ENCODE data around the gene DAAM1.

Gene DAAM1

GRCh38 chr14:59362513-59362912 lies 174.0 kb downstream of the DAAM1 start:
- no peak for DNase-seq
- H3K36me3 ChIP-seq (ENCODE audit: control insufficient read depth, insufficient read depth, low read length), result no peaks in the 10 kb centered on the region
- H3K27ac ChIP-seq (ENCODE audit: insufficient read depth, low read length, poor library complexity, severe bottlenecking), result no peak overlapping the region
- no peaks in the 10 kb centered on the region for H3K4me1 ChIP-seq (ENCODE audit: control insufficient read depth, insufficient read depth, low read length, poor library complexity, severe bottlenecking)
- H3K27me3 ChIP-seq (replicated peaks; ENCODE audit: control insufficient read depth, insufficient read depth, low read length, poor library complexity, severe bottlenecking), result no peaks in the 10 kb centered on the region
- H3K9me3 ChIP-seq (ENCODE audit: control insufficient read depth, low read length), result no peaks in the 10 kb centered on the region
- no peak overlapping the region for H3K4me3 ChIP-seq (ENCODE audit: insufficient read depth, low read depth, low read length, poor library complexity, severe bottlenecking)

- Histone ChIP-seq H3K4me3 (ENCODE audit: insufficient read depth, low read depth, low read length, poor library complexity, severe bottlenecking) (no peak overlapping the region), H3K36me3 (ENCODE audit: control insufficient read depth, insufficient read depth, low read length) (no peaks in the 10 kb centered on the region), H3K9me3 (ENCODE audit: control insufficient read depth, low read length) (no peaks in the 10 kb centered on the region), H3K27me3 (replicated peaks; ENCODE audit: control insufficient read depth, insufficient read depth, low read length, poor library complexity, severe bottlenecking) (no peaks in the 10 kb centered on the region), H3K4me1 (ENCODE audit: control insufficient read depth, insufficient read depth, low read length, poor library complexity, severe bottlenecking) (no peaks in the 10 kb centered on the region), H3K27ac (ENCODE audit: insufficient read depth, low read length, poor library complexity, severe bottlenecking) (no peak overlapping the region)
- DNase-seq, result no peak
These were observed 175.2 kb downstream of the DAAM1 start for GRCh38 chr14:59363531-59364226.

- no peak for DNase-seq
- Histone ChIP-seq H3K27me3 (replicated peaks; ENCODE audit: control insufficient read depth, insufficient read depth, low read length, poor library complexity, severe bottlenecking) (no peaks in the 10 kb centered on the region), H3K36me3 (ENCODE audit: control insufficient read depth, insufficient read depth, low read length) (no peaks in the 10 kb centered on the region), H3K4me1 (ENCODE audit: control insufficient read depth, insufficient read depth, low read length, poor library complexity, severe bottlenecking) (no peaks in the 10 kb centered on the region), H3K9me3 (ENCODE audit: control insufficient read depth, low read length) (no peaks in the 10 kb centered on the region), H3K27ac (ENCODE audit: insufficient read depth, low read length, poor library complexity, severe bottlenecking) (no peak overlapping the region), H3K4me3 (ENCODE audit: insufficient read depth, low read depth, low read length, poor library complexity, severe bottlenecking) (no peak overlapping the region)
These were observed 181.8 kb downstream of the DAAM1 start for GRCh38 chr14:59370158-59370742.

- Histone ChIP-seq H3K27me3 (replicated peaks; ENCODE audit: control insufficient read depth, insufficient read depth, low read length, poor library complexity, severe bottlenecking) (no peaks in the 10 kb centered on the region), H3K36me3 (ENCODE audit: control insufficient read depth, insufficient read depth, low read length) (no peaks in the 10 kb centered on the region), H3K27ac (ENCODE audit: insufficient read depth, low read length, poor library complexity, severe bottlenecking) (no peak overlapping the region), H3K4me3 (ENCODE audit: insufficient read depth, low read depth, low read length, poor library complexity, severe bottlenecking) (no peak overlapping the region), H3K4me1 (ENCODE audit: control insufficient read depth, insufficient read depth, low read length, poor library complexity, severe bottlenecking) (no peaks in the 10 kb centered on the region), H3K9me3 (ENCODE audit: control insufficient read depth, low read length) (no peaks in the 10 kb centered on the region)
- DNase-seq, result no peak
These were observed 183.3 kb downstream of the DAAM1 start for GRCh38 chr14:59371771-59372170.

DNA sequence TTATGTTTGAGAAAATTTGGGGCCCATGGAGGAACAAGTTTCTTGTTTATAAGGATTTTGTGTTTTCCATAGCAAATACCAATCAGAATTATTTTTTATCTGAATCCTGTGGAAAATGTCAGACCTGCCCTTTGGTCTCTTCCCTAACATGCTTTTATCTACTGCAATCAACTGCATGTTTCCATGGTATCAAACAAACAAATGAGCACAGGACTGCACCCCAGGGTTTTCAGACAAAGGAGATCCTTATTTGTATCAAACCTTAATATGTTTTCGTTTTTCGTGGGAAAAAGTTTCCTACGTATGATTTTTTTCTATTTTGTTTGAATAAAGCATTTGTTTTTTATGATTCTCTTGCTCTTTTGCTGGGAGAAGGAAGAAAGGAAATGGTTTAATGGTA lies 185.6 kb downstream of the DAAM1 start:
- H3K27ac ChIP-seq (ENCODE audit: insufficient read depth, low read length, poor library complexity, severe bottlenecking), result no peak overlapping the region
- H3K27me3 ChIP-seq (replicated peaks; ENCODE audit: control insufficient read depth, insufficient read depth, low read length, poor library complexity, severe bottlenecking), result no peaks in the 10 kb centered on the region
- no peaks in the 10 kb centered on the region for H3K9me3 ChIP-seq (ENCODE audit: control insufficient read depth, low read length)
- no peak for DNase-seq
- no peak overlapping the region for H3K4me3 ChIP-seq (ENCODE audit: insufficient read depth, low read depth, low read length, poor library complexity, severe bottlenecking)
- H3K36me3 ChIP-seq (ENCODE audit: control insufficient read depth, insufficient read depth, low read length), result no peaks in the 10 kb centered on the region
- no peaks in the 10 kb centered on the region for H3K4me1 ChIP-seq (ENCODE audit: control insufficient read depth, insufficient read depth, low read length, poor library complexity, severe bottlenecking)

DNA sequence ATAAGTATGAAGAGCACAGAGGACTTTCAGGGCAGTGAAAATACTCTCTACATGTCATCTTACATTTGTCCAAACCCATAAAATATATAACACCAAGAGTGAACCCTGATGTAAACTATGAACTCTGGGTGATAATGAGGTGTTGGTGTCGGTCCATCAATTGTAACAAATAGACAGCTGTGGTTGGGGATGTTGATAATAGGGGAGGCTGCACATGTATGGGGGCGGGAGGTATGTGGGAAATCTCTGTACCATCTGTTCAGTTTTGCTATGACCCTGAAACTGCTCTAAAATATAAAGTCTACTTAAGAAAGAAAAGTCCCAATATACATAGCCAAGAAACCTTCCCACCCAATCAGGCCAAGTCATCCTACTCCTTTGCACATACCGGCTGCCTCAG lies 188.2 kb downstream of the DAAM1 start:
- H3K27ac ChIP-seq (ENCODE audit: insufficient read depth, low read length, poor library complexity, severe bottlenecking), result no peak overlapping the region
- no peaks in the 10 kb centered on the region for H3K27me3 ChIP-seq (replicated peaks; ENCODE audit: control insufficient read depth, insufficient read depth, low read length, poor library complexity, severe bottlenecking)
- H3K36me3 ChIP-seq (ENCODE audit: control insufficient read depth, insufficient read depth, low read length), result no peaks in the 10 kb centered on the region
- H3K4me1 ChIP-seq (ENCODE audit: control insufficient read depth, insufficient read depth, low read length, poor library complexity, severe bottlenecking), result no peaks in the 10 kb centered on the region
- DNase-seq, result no peak
- no peaks in the 10 kb centered on the region for H3K9me3 ChIP-seq (ENCODE audit: control insufficient read depth, low read length)
- H3K4me3 ChIP-seq (ENCODE audit: insufficient read depth, low read depth, low read length, poor library complexity, severe bottlenecking), result no peak overlapping the region

GRCh38 chr14:59377491-59377890 lies 189.0 kb downstream of the DAAM1 start:
- Histone ChIP-seq H3K9me3 (ENCODE audit: control insufficient read depth, low read length) (no peaks in the 10 kb centered on the region), H3K27ac (ENCODE audit: insufficient read depth, low read length, poor library complexity, severe bottlenecking) (no peak overlapping the region), H3K27me3 (replicated peaks; ENCODE audit: control insufficient read depth, insufficient read depth, low read length, poor library complexity, severe bottlenecking) (no peaks in the 10 kb centered on the region), H3K4me1 (ENCODE audit: control insufficient read depth, insufficient read depth, low read length, poor library complexity, severe bottlenecking) (no peaks in the 10 kb centered on the region), H3K36me3 (ENCODE audit: control insufficient read depth, insufficient read depth, low read length) (no peaks in the 10 kb centered on the region), H3K4me3 (ENCODE audit: insufficient read depth, low read depth, low read length, poor library complexity, severe bottlenecking) (no peak overlapping the region)
- no peak for DNase-seq

- H3K4me1 ChIP-seq (ENCODE audit: control insufficient read depth, insufficient read depth, low read length, poor library complexity, severe bottlenecking), result no peaks in the 10 kb centered on the region
- DNase-seq, result no peak
- no peaks in the 10 kb centered on the region for H3K27me3 ChIP-seq (replicated peaks; ENCODE audit: control insufficient read depth, insufficient read depth, low read length, poor library complexity, severe bottlenecking)
- H3K27ac ChIP-seq (ENCODE audit: insufficient read depth, low read length, poor library complexity, severe bottlenecking), result no peak overlapping the region
- H3K9me3 ChIP-seq (ENCODE audit: control insufficient read depth, low read length), result no peaks in the 10 kb centered on the region
- H3K4me3 ChIP-seq (ENCODE audit: insufficient read depth, low read depth, low read length, poor library complexity, severe bottlenecking), result no peak overlapping the region
- no peaks in the 10 kb centered on the region for H3K36me3 ChIP-seq (ENCODE audit: control insufficient read depth, insufficient read depth, low read length)
These were observed 189.6 kb downstream of the DAAM1 start for GRCh38 chr14:59377991-59378601.

- Histone ChIP-seq H3K4me1 (ENCODE audit: control insufficient read depth, insufficient read depth, low read length, poor library complexity, severe bottlenecking) (no peaks in the 10 kb centered on the region), H3K27me3 (replicated peaks; ENCODE audit: control insufficient read depth, insufficient read depth, low read length, poor library complexity, severe bottlenecking) (no peaks in the 10 kb centered on the region), H3K36me3 (ENCODE audit: control insufficient read depth, insufficient read depth, low read length) (no peaks in the 10 kb centered on the region), H3K4me3 (ENCODE audit: insufficient read depth, low read depth, low read length, poor library complexity, severe bottlenecking) (no peak overlapping the region), H3K27ac (ENCODE audit: insufficient read depth, low read length, poor library complexity, severe bottlenecking) (no peak overlapping the region), H3K9me3 (ENCODE audit: control insufficient read depth, low read length) (no peaks in the 10 kb centered on the region)
- no peak for DNase-seq
These were observed 201.5 kb downstream of the DAAM1 start for GRCh38 chr14:59389936-59390335.

DNA sequence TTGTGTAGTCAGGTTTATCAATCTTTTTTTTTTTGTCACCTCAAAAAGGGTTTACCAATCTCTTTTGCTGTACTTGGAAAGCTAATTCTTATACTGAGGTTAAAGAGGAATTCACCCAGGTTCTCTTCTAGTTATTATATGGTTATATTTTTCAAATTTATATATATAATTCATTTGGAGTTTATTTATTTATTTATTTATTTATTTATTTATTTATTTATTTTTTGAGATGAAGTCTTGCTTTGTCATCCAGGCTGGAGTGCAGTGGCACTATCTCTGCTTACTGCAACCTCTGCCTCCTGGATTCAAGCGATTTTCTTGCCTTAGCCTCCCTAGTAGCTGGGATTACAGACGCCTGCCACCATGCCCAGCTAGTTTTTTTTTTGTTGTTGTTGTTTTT lies 202.9 kb downstream of the DAAM1 start:
- H3K27me3 ChIP-seq (replicated peaks; ENCODE audit: control insufficient read depth, insufficient read depth, low read length, poor library complexity, severe bottlenecking), result no peaks in the 10 kb centered on the region
- no peaks in the 10 kb centered on the region for H3K36me3 ChIP-seq (ENCODE audit: control insufficient read depth, insufficient read depth, low read length)
- no peak overlapping the region for H3K4me3 ChIP-seq (ENCODE audit: insufficient read depth, low read depth, low read length, poor library complexity, severe bottlenecking)
- no peak overlapping the region for H3K27ac ChIP-seq (ENCODE audit: insufficient read depth, low read length, poor library complexity, severe bottlenecking)
- H3K9me3 ChIP-seq (ENCODE audit: control insufficient read depth, low read length), result no peaks in the 10 kb centered on the region
- DNase-seq, result no peak
- H3K4me1 ChIP-seq (ENCODE audit: control insufficient read depth, insufficient read depth, low read length, poor library complexity, severe bottlenecking), result no peaks in the 10 kb centered on the region

Measured in effector memory CD4-positive, alpha-beta T cell (primary cell).